PC-3 (cell line): ENCODE results near the gene SEMA3F. TPM values are rescaled to one million over a fixed set of nuclear protein-coding genes. Genes with fewer than 3 reads are reported as not detected.

Experiments used
- ATAC-seq: fragments of 200-7000 bp; cut with Tn5 transposase; 2 replicates; pipeline ENCODE4 v1.9.1; 2020; ENCODE audit warnings: mild to moderate bottlenecking, moderate library complexity
- BruUV-seq: library from RNA; stranded (reverse); fragments of 400-500 nt; replicated peaks from 2 replicates; lab custom pipeline; 2021; lab: Mats Ljungman, UMichigan
- CTCF ChIA-PET: fragments of 300-600 bp; sonication (Branson Sonifier 250); formaldehyde crosslinking; loops from one replicate; lab custom pipeline; 2022; ENCODE audit warnings: antibody characterized with exemption; lab: Charles Lee
- POLR2A ChIA-PET: fragments of 300-600 bp; sonication (Branson Sonifier 250); formaldehyde crosslinking; loops from one replicate; lab custom pipeline; 2022; ENCODE audit warnings: antibody characterized with exemption; ENCODE audit not compliant: unreplicated experiment; lab: Charles Lee
- DNase-seq: peaks from one replicate; pipeline ENCODE4 v3.0.0-alpha.2; 2015
- H2AFZ ChIP-seq: fragments of 300-600 bp; sonication (generic); 2 replicates; pipeline ENCODE4 v1.6.0; 2016; ENCODE audit warnings: antibody characterized with exemption, low read length
- H3F3A ChIP-seq: fragments of 300-600 bp; sonication (generic); one replicate; pipeline ENCODE4 v1.6.0; 2017; ENCODE audit warnings: antibody characterized with exemption, low read length, control low read depth, mild to moderate bottlenecking; ENCODE audit not compliant: unreplicated experiment
- H3K27ac ChIP-seq: fragments of 300-600 bp; sonication (generic); 2 replicates; pipeline ENCODE4 v1.5.1; 2016; ENCODE audit warnings: mild to moderate bottlenecking, low read length
- H3K27me3 ChIP-seq: fragments of 300-600 bp; sonication (generic); 2 replicates; pipeline ENCODE4 v1.6.1; 2016; ENCODE audit warnings: low read length, mixed read lengths
- H3K36me3 ChIP-seq: fragments of 300-600 bp; sonication (generic); 2 replicates; pipeline ENCODE4 v1.6.1; 2016; ENCODE audit warnings: low read depth, mixed run types, low read length, mixed read lengths
- H3K4me1 ChIP-seq: fragments of 300-600 bp; sonication (generic); 2 replicates; pipeline ENCODE4 v1.5.1; 2016; ENCODE audit warnings: low read length; ENCODE audit not compliant: insufficient read depth
- H3K4me2 ChIP-seq: fragments of 300-600 bp; sonication (generic); 2 replicates; pipeline ENCODE4 v1.6.0; 2016; ENCODE audit warnings: low read length
- H3K4me3 ChIP-seq: fragments of 300-600 bp; sonication (generic); 2 replicates; pipeline ENCODE4 v1.5.1; 2016; ENCODE audit warnings: mild to moderate bottlenecking, low read length, mixed read lengths
- H3K79me2 ChIP-seq: fragments of 300-600 bp; sonication (generic); 2 replicates; pipeline ENCODE4 v1.6.1; 2017; ENCODE audit warnings: low read length, mixed read lengths
- H3K9ac ChIP-seq: fragments of 300-600 bp; sonication (generic); 2 replicates; pipeline ENCODE4 v1.6.0; 2016; ENCODE audit warnings: mild to moderate bottlenecking, low read length
- H3K9me2 ChIP-seq: fragments of 300-600 bp; sonication (generic); replicated peaks from 2 replicates; pipeline ENCODE4 v1.6.1; 2016; ENCODE audit warnings: mixed run types, low read length, mixed read lengths
- H3K9me3 ChIP-seq: fragments of 300-600 bp; sonication (generic); 2 replicates; pipeline ENCODE4 v1.6.1; 2016; ENCODE audit warnings: low read length, mixed read lengths
- H4K20me1 ChIP-seq: fragments of 300-600 bp; sonication (generic); 2 replicates; pipeline ENCODE4 v1.6.1; 2016; ENCODE audit warnings: low read length, mixed read lengths
- CTCF ChIP-seq: fragments of 300-600 bp; sonication (generic); conservative IDR thresholded peaks from 2 replicates; pipeline ENCODE4 v1.5.1; 2017; ENCODE audit warnings: antibody characterized with exemption, low read depth, mild to moderate bottlenecking, low read length
- EZH2 ChIP-seq: fragments of 300-600 bp; sonication (generic); IDR thresholded peaks from one replicate; pipeline ENCODE4 v1.6.1; 2017; ENCODE audit warnings: antibody characterized with exemption, mild to moderate bottlenecking, low read length; ENCODE audit not compliant: unreplicated experiment
- EZH2phosphoT487 ChIP-seq: fragments of 300-600 bp; sonication (generic); IDR thresholded peaks from 2 replicates; pipeline ENCODE4 v1.6.1; 2018; ENCODE audit warnings: mild to moderate bottlenecking, antibody characterized with exemption, low read length, borderline replicate concordance
- intact Hi-C: fragments of 100-400 bp; cut with micrococcal nuclease; formaldehyde crosslinking; loops from 2 replicates; pipeline ENCODE4 v1.9.0; 2023
- total RNA-seq: library from RNA; depleted of rRNA; stranded (reverse); fragments of >200 nt; gene quantifications from 2 replicates; pipeline ENCODE4 v1.2.3, GENCODE V29; 2014

The SEMA3F gene
- total RNA-seq, 1 experiment from 2014 or later, result 50.5 TPM

GRCh38 chr3:50130436-50130835, 24.7 kb upstream of the SEMA3F start:
- no peaks in the 10 kb centered on the region for H3K9me3 ChIP-seq
- no peaks in the 10 kb centered on the region for H3K36me3 ChIP-seq
- no peak for ATAC-seq
- BruUV-seq, result no TSS peak
- no peaks in the 10 kb centered on the region for H3K9me2 ChIP-seq
- ChIA-PET CTCF (no interaction called here), POLR2A (no interaction called here)
- no peaks in the 10 kb centered on the region for H4K20me1 ChIP-seq
- H3K4me1 ChIP-seq, result no peaks in the 10 kb centered on the region
- TF ChIP-seq CTCF, result no peak
- TF ChIP-seq EZH2, result no peak
- no peak for TF ChIP-seq EZH2phosphoT487
- H3F3A ChIP-seq, result no peaks in the 10 kb centered on the region
- H3K27ac ChIP-seq, result no peak overlapping the region
- no peak overlapping the region for H3K4me2 ChIP-seq
- no peaks in the 10 kb centered on the region for H3K27me3 ChIP-seq
- intact Hi-C loops, result no loop called here
- no peak overlapping the region for H2AFZ ChIP-seq
- H3K79me2 ChIP-seq, result no peaks in the 10 kb centered on the region
- no peak overlapping the region for H3K4me3 ChIP-seq
- H3K9ac ChIP-seq, result no peak overlapping the region
- no peak for DNase-seq

DNA sequence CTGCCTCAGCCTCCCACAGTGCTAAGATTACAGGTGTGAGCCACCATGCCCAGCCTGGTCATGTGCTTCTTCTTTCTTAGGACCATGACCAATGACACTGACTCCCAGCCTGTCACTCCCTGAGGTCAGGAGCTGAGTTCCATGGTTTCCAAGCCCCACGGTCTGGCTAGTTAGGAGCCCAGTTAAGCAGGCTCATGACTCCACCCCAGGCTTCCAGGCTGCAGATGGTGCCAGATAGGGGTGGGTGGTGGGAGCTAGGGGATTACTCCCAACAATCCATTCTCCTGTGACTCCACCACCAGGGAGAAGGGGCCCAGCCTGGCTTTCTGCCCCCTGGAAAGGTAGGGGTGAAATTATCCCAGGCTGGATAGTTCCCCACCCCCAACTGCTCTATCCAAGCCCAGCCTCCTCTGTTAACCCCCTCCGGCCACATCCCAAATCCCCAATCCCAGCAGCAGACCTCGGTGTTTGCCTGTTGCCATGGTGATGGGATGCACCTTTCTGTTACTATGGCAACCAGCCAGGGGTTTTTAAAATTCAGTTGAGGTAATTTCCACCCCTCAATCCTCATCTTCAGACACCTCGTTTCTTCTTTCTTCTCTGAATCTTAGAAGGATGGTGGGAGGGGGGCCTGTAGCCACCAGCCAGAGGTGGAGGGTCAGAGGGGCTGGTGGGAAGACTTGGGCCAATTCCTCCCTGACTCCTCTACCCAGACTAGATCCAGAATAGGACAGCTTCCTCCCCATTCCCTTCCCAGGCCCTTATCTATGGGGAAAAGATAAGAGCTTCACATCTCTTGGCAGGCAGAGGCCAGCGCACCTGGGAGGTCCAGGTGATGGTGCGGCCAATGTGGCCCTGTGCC, 22.5 kb upstream of the SEMA3F start:
- Histone ChIP-seq H2AFZ (no peak overlapping the region), H3K79me2 (no peaks in the 10 kb centered on the region), H3F3A (no peaks in the 10 kb centered on the region), H3K4me3 (no peak overlapping the region), H3K9ac (no peak overlapping the region), H3K27ac (no peak overlapping the region), H3K4me1 (no peaks in the 10 kb centered on the region), H3K9me3 (no peaks in the 10 kb centered on the region), H3K4me2 (no peak overlapping the region), H3K27me3 (no peaks in the 10 kb centered on the region), H3K9me2 (no peaks in the 10 kb centered on the region), H4K20me1 (no peaks in the 10 kb centered on the region), H3K36me3 (no peaks in the 10 kb centered on the region)
- DNase-seq (no peak), ATAC-seq (no peak)
- CTCF ChIA-PET, result no interaction called here
- intact Hi-C loops, result no loop called here
- TF ChIP-seq CTCF, result no peak
- no peak for TF ChIP-seq EZH2phosphoT487
- no peak for TF ChIP-seq EZH2
- POLR2A ChIA-PET, result no interaction called here
- BruUV-seq, result no TSS peak

- Histone ChIP-seq H3K27me3 (no peaks in the 10 kb centered on the region), H3F3A (no peaks in the 10 kb centered on the region), H3K9me3 (no peaks in the 10 kb centered on the region), H3K4me1 (peaks cover 2% of the 10 kb centered on the region), H3K79me2 (no peaks in the 10 kb centered on the region), H4K20me1 (no peaks in the 10 kb centered on the region), H2AFZ (no peak overlapping the region), H3K36me3 (no peaks in the 10 kb centered on the region), H3K4me3 (no peak overlapping the region), H3K9ac (no peak overlapping the region), H3K9me2 (no peaks in the 10 kb centered on the region), H3K4me2 (no peak overlapping the region), H3K27ac (no peak overlapping the region)
- ChIA-PET CTCF (no interaction called here), POLR2A (no interaction called here)
- TF ChIP-seq CTCF (no peak), EZH2 (no peak), EZH2phosphoT487 (no peak)
- intact Hi-C loops, result no loop called here
- BruUV-seq, result no TSS peak
- DNase-seq (no peak), ATAC-seq (no peak)
These were observed 21.9 kb upstream of the SEMA3F start for GRCh38 chr3:50133283-50133615.
